Mammary epithelial cell (primary cell): ENCODE results near the gene PPP1CC.

ENCODE experiments used
- EZH2 ChIP-seq: IDR thresholded peaks from 2 replicates; pipeline ENCODE4 v1.6.1; 2012; ENCODE audit warnings: low read length, inconsistent platforms, borderline replicate concordance
- TF ChIP-seq, protein P1 (sequence below), 2 donors: IDR thresholded peaks in 1 of 2; conservative IDR thresholded peaks in 1 of 2; 2 replicates each; pipeline ENCODE4 v1.5.1; 2011 to 2012; ENCODE audit warnings: inconsistent platforms in 2 of 2, low read length in 2 of 2, mild to moderate bottlenecking in 2 of 2, control low read depth in 1 of 2, low read depth in 1 of 2; ENCODE audit not compliant: insufficient read depth in 1 of 2; ENCODE audit errors: extremely low read depth in 1 of 2

DNA sequence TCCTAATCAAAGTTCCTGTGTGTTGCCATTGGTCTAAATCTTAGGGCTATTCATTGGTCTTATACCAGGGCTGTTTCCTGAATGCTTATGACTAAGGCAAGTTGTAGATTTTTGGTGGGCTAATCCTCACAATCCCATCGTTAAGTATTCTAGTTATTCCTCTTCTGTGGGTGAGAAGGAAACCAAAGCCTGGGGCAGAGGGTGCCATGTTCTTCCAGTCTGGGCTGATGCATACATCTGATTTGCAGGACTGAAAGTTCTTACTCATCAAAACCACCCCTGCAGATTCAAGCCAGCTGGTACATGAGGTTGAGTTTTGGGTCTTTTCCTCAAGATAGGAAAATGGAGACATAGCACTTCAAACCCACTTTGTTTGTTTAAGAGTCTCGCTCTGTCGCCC lies 25.7 kb downstream of the PPP1CC start:
- TF ChIP-seq, protein P1, sequence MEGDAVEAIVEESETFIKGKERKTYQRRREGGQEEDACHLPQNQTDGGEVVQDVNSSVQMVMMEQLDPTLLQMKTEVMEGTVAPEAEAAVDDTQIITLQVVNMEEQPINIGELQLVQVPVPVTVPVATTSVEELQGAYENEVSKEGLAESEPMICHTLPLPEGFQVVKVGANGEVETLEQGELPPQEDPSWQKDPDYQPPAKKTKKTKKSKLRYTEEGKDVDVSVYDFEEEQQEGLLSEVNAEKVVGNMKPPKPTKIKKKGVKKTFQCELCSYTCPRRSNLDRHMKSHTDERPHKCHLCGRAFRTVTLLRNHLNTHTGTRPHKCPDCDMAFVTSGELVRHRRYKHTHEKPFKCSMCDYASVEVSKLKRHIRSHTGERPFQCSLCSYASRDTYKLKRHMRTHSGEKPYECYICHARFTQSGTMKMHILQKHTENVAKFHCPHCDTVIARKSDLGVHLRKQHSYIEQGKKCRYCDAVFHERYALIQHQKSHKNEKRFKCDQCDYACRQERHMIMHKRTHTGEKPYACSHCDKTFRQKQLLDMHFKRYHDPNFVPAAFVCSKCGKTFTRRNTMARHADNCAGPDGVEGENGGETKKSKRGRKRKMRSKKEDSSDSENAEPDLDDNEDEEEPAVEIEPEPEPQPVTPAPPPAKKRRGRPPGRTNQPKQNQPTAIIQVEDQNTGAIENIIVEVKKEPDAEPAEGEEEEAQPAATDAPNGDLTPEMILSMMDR (conservative IDR thresholded peaks at IDR 0.05 in 1 of 2, IDR thresholded peaks at IDR 0.05 in 1 of 2; ENCODE audit: extremely low read depth in 1 of 2, insufficient read depth in 1 of 2, low read depth in 1 of 2, low read length in 2 of 2), result no peak
- no peak for TF ChIP-seq EZH2
